Endothelial cell of umbilical vein (primary cell): ENCODE results near the gene ZNF736. TPM values are rescaled to one million over a fixed set of nuclear protein-coding genes. Genes with fewer than 3 reads are reported as not detected.
"Not testable (repeated sequence)": the region's sequence is repeated elsewhere in the genome, so short reads cannot be mapped to it uniquely, and the experiment has no call there.

ENCODE experiments used
- BruUV-seq: library from RNA; stranded (reverse); fragments of 400-500 nt; replicated peaks from 2 replicates; lab custom pipeline; 2021; lab: Mats Ljungman, UMichigan
- CTCF ChIA-PET: fragments of 300-600, 350-600 bp; sonication (Branson Sonifier 250); formaldehyde crosslinking; loops from one replicate; lab custom pipeline; 2021; ENCODE audit warnings: antibody characterized with exemption, inconsistent platforms; lab: Charles Lee
- POLR2A ChIA-PET: fragments of 300-600, 350-600 bp; sonication (Branson Sonifier 250); formaldehyde crosslinking; loops from one replicate; lab custom pipeline; 2021; ENCODE audit warnings: antibody characterized with exemption, inconsistent platforms; lab: Charles Lee
- DNase-seq: peaks from one replicate; pipeline ENCODE4 v3.0.0-alpha.2; 2011; ENCODE audit warnings: low read depth, low spot score
- FAIRE-seq: peaks from 2 replicates; lab custom pipeline; 2011; peaks lifted over from hg19 to GRCh38; lab: Jason Lieb, UNC
- H2AFZ ChIP-seq: 2 replicates; pipeline ENCODE4 v1.6.0; 2012; ENCODE audit warnings: low read depth, low read length, control low read depth, inconsistent platforms
- H3K27ac ChIP-seq: 2 replicates; pipeline ENCODE4 v1.5.1; 2011; ENCODE audit warnings: low read depth, mild to moderate bottlenecking, control low read depth, low read length, moderate library complexity; ENCODE audit not compliant: insufficient read depth
- H3K27me3 ChIP-seq, 2 experiments: 2 replicates each; pipeline versions ENCODE4 v1.6.0 to v1.6.1; 2011; ENCODE audit warnings: low read length in 2 of 2, mixed read lengths in 1 of 2; ENCODE audit not compliant: control insufficient read depth in 2 of 2, insufficient read depth in 2 of 2
- H3K36me3 ChIP-seq, 2 experiments: 2 replicates in 1 of 2; 3 replicates in 1 of 2; pipeline ENCODE4 v1.5.1; 2011; ENCODE audit warnings: low read length in 2 of 2, mild to moderate bottlenecking in 1 of 2, moderate library complexity in 1 of 2; ENCODE audit not compliant: control insufficient read depth in 2 of 2, insufficient read depth in 2 of 2; ENCODE audit errors: extremely low read depth in 1 of 2
- H3K4me1 ChIP-seq: 3 replicates; pipeline ENCODE4 v1.5.1; 2011; ENCODE audit warnings: mild to moderate bottlenecking, low read length; ENCODE audit not compliant: control insufficient read depth, insufficient read depth; ENCODE audit errors: extremely low read depth
- H3K4me2 ChIP-seq: 2 replicates; pipeline ENCODE4 v1.6.1; 2011; ENCODE audit warnings: low read length, control low read depth, mixed read lengths; ENCODE audit not compliant: insufficient read depth
- H3K4me3 ChIP-seq, 3 experiments: fragments of 200-600 bp in 1 of 3; sonication (generic), shearing (Covaris generic) in 1 of 3; replicated peaks in 1 of 3; 2 replicates each; pipeline ENCODE4 v1.5.1; 2011 to 2016; ENCODE audit warnings: control low read depth in 3 of 3, low read length in 3 of 3, mild to moderate bottlenecking in 2 of 3, inconsistent platforms in 1 of 3, low read depth in 1 of 3, moderate library complexity in 1 of 3; ENCODE audit not compliant: insufficient read depth in 1 of 3
- H3K79me2 ChIP-seq: 2 replicates; pipeline ENCODE4 v1.6.0; 2012; ENCODE audit warnings: low read length, inconsistent platforms; ENCODE audit not compliant: control insufficient read depth, insufficient read depth
- H3K9ac ChIP-seq: replicated peaks from 2 replicates; pipeline ENCODE3; 2011; ENCODE audit warnings: low read length, control low read depth; ENCODE audit not compliant: insufficient read depth; ENCODE audit errors: extremely low read depth
- H3K9me1 ChIP-seq: replicated peaks from 3 replicates; pipeline ENCODE4 v1.6.0; 2011; ENCODE audit warnings: mild to moderate bottlenecking, low read length; ENCODE audit not compliant: control insufficient read depth, insufficient read depth; ENCODE audit errors: extremely low read depth
- H3K9me3 ChIP-seq: replicated peaks from 2 replicates; pipeline ENCODE4 v1.5.1; 2012; ENCODE audit warnings: low read length, inconsistent platforms; ENCODE audit not compliant: control insufficient read depth, insufficient read depth
- H4K20me1 ChIP-seq: replicated peaks from 2 replicates; pipeline ENCODE3; 2011; ENCODE audit warnings: mild to moderate bottlenecking, low read length; ENCODE audit not compliant: control insufficient read depth, insufficient read depth; ENCODE audit errors: extremely low read depth
- EZH2 ChIP-seq: IDR thresholded peaks from 2 replicates; pipeline ENCODE4 v1.6.1; 2012; ENCODE audit warnings: borderline replicate concordance, low read depth, mild to moderate bottlenecking, moderate library complexity, low read length, inconsistent platforms; ENCODE audit not compliant: severe bottlenecking
- GATA2 ChIP-seq: IDR thresholded peaks from 2 replicates; pipeline ENCODE4 v1.7.0; 2011; ENCODE audit warnings: low read depth, mild to moderate bottlenecking, moderate library complexity, mixed read lengths, low read length; ENCODE audit not compliant: insufficient read length, insufficient read depth
- MYC ChIP-seq: IDR thresholded peaks from one replicate; pipeline ENCODE4 v1.6.1; 2011; ENCODE audit warnings: mild to moderate bottlenecking, low read depth, low read length
- POLR2A ChIP-seq: IDR thresholded peaks from 2 replicates; pipeline ENCODE4 v1.6.1; 2012; ENCODE audit warnings: low read depth, mild to moderate bottlenecking, control low read depth, low read length
- POLR2AphosphoS5 ChIP-seq: IDR thresholded peaks from 2 replicates; pipeline ENCODE4 v1.6.1; 2012; ENCODE audit warnings: low read depth, mild to moderate bottlenecking, control low read depth, low read length, moderate library complexity; ENCODE audit not compliant: insufficient read depth
- dilution Hi-C: fragments of 300-500 bp; cut with MboI; formaldehyde crosslinking; loops from one replicate; pipeline ENCODE4 v1.15.0; 2019; ENCODE audit warnings: low sequenced_read_pairs; ENCODE audit not compliant: extremely low pct_ligation_motif_present
- intact Hi-C: fragments of 100-400 bp; cut with micrococcal nuclease; formaldehyde crosslinking; loops from one replicate; pipeline ENCODE4 v1.10.0; 2022
- polyA plus RNA-seq, 4 experiments: library from polyadenylated mRNA; depleted of rRNA in 3 of 4; stranded (reverse) in 3 of 4; unstranded in 1 of 4; fragments of >200 nt; gene quantifications; 2 replicates each; pipeline versions ENCODE4 v1.2.1 to v1.2.3, GENCODE V29; 2011 to 2012; ENCODE audit warnings: missing spikeins in 1 of 4
- total RNA-seq: library from RNA; stranded (reverse); gene quantifications from 2 replicates; pipeline ENCODE4 v1.2.3, GENCODE V29; 2021
- TF ChIP-seq, protein P1 (sequence below): IDR thresholded peaks from 2 replicates; pipeline ENCODE4 v1.6.1; 2011; ENCODE audit not compliant: insufficient read depth, insufficient read length
- TF ChIP-seq, protein P2 (sequence below), 2 donors: IDR thresholded peaks; 1 replicate in 1 of 2; 2 replicates in 1 of 2; pipeline ENCODE4 v1.5.1; 2011; ENCODE audit warnings: low read length in 2 of 2, mild to moderate bottlenecking in 2 of 2, moderate library complexity in 2 of 2, control low read depth in 1 of 2, inconsistent platforms in 1 of 2, low read depth in 1 of 2; ENCODE audit not compliant: insufficient read depth in 1 of 2; ENCODE audit errors: extremely low read depth in 1 of 2

The ZNF736 gene
- total and polyA plus RNA-seq, 2 donors (not counting 3 experiments of a cell fraction or from before 2014, with no cell fraction given): 1.2 to 9.0 TPM

DNA sequence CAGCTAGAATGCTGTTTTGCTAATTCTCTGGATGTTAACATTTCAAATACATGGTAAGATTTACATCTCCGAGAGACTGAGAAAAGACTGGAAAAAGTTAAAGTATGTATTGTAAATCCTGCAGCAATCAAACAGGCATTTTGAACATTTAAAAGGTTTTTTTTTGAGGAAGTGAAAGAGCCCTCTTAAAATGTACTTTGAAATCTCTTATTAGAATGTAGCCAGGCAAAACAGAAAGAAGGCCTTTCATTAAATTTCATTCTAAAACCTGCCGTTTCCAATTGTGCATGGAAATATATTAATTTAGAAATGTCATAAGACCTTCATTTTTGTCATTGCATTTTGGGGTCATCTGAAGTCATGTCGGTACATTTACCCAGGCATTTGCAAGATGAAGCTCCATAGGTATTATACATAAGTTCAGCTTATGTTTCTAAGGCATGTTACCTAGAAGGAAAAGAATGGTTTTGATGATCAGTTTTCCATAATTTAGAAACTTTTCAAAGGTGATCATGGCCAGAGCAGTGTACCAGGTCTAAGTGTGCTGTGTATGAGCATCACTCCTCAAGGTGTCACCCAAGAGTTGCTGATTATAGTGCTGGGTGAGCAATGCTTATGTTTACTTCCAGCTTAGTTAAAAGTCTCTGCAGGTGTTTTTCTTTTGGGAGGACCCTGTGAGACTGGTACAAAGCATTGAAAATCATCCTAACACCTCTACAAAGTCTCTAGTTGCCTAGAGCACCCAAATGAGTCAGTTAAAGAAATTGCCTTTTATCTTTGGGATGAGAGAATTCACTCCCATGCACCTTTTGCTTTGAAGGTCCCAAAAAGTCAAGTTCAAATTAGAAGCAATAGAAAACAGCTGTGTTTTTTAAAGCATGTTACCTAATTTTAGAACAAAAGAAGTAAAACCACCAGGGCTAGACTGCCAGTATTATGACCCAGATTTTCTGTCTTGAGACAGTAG, 7.1 kb downstream of the ZNF736 start:
- FAIRE-seq (no peak), DNase-seq (no peak)
- POLR2A ChIA-PET: no interaction called here
- Histone ChIP-seq H3K9me1 (no peaks in the 10 kb centered on the region), H3K9ac (no peak overlapping the region), H3K4me1 (no peaks in the 10 kb centered on the region), H3K4me3 (no peak overlapping the region), H3K36me3 (no peaks in the 10 kb centered on the region), H2AFZ (no peak overlapping the region), H3K27ac (no peak overlapping the region), H3K4me2 (no peak overlapping the region), H3K79me2 (no peaks in the 10 kb centered on the region), H3K27me3 (no peaks in the 10 kb centered on the region), H4K20me1 (no peaks in the 10 kb centered on the region), H3K9me3 (no peaks in the 10 kb centered on the region)
- CTCF ChIA-PET: no interaction called here
- intact Hi-C loops (no loop called here), dilution Hi-C loops (no loop called here)
- BruUV-seq: no TSS peak
- TF ChIP-seq GATA2 (no peak), POLR2AphosphoS5 (no peak), EZH2 (no peak), POLR2A (no peak), MYC (no peak)
- TF ChIP-seq, protein P1, sequence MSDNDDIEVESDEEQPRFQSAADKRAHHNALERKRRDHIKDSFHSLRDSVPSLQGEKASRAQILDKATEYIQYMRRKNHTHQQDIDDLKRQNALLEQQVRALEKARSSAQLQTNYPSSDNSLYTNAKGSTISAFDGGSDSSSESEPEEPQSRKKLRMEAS: no peak
- TF ChIP-seq, protein P2, sequence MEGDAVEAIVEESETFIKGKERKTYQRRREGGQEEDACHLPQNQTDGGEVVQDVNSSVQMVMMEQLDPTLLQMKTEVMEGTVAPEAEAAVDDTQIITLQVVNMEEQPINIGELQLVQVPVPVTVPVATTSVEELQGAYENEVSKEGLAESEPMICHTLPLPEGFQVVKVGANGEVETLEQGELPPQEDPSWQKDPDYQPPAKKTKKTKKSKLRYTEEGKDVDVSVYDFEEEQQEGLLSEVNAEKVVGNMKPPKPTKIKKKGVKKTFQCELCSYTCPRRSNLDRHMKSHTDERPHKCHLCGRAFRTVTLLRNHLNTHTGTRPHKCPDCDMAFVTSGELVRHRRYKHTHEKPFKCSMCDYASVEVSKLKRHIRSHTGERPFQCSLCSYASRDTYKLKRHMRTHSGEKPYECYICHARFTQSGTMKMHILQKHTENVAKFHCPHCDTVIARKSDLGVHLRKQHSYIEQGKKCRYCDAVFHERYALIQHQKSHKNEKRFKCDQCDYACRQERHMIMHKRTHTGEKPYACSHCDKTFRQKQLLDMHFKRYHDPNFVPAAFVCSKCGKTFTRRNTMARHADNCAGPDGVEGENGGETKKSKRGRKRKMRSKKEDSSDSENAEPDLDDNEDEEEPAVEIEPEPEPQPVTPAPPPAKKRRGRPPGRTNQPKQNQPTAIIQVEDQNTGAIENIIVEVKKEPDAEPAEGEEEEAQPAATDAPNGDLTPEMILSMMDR (IDR thresholded peaks at IDR 0.05; ENCODE audit: extremely low read depth in 1 of 2, insufficient read depth in 1 of 2, low read depth in 1 of 2, low read length in 2 of 2): no peak

DNA sequence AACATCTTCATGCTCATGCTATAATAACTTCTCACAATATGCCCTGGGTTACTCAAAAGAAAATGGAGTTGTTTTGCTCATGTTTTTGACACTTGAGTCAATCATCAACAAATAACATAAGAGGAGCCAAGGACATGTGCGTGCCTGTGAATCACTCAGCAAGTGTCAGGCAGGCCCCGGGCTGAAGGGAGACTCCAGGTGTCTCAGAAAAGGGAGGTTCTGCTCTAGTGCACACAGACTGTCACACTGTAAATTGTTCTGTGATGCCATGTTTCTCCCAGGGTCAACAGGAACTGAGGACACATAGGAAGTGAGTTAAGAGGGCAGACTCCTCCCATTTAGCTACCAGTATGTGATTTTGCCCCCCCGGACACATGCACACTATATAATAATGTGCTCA, 10.4 kb downstream of the ZNF736 start:
- H3K4me3 ChIP-seq, H3K9me1 ChIP-seq, H3K4me2 ChIP-seq, H3K79me2 ChIP-seq, H3K27me3 ChIP-seq, FAIRE-seq, H3K27ac ChIP-seq, DNase-seq, H2AFZ ChIP-seq, H3K36me3 ChIP-seq, intact Hi-C loops, CTCF ChIA-PET, H3K9ac ChIP-seq, dilution Hi-C loops, H4K20me1 ChIP-seq, BruUV-seq, H3K9me3 ChIP-seq, POLR2A ChIA-PET, H3K4me1 ChIP-seq: not testable (repeated sequence)

DNA sequence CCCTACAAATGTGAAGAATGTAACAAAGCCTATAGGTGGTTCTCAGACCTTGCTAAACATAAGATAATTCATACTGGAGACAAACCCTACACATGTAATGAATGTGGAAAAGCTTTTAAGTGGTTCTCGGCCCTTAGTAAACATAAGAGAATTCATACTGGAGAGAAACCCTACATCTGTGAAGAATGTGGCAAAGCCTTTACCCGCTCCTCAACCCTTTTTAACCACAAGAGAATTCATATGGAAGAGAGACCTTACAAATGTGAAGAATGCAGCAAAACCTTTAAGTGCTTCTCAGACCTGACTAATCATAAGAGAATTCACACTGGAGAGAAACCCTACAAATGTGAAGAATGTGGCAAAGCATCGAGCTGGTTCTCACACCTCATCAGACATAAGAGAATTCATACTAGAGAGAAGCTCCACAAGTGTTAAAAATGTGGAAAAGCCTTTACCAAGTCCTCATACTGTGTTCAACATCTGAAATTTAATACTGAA, 35.0 kb downstream of the ZNF736 start:
- H3K4me3 ChIP-seq, CTCF ChIA-PET, H3K9me1 ChIP-seq, H2AFZ ChIP-seq, H4K20me1 ChIP-seq, H3K4me1 ChIP-seq, H3K79me2 ChIP-seq, intact Hi-C loops, H3K9me3 ChIP-seq, DNase-seq, H3K27me3 ChIP-seq, H3K9ac ChIP-seq, dilution Hi-C loops, H3K36me3 ChIP-seq, POLR2A ChIA-PET, H3K27ac ChIP-seq, BruUV-seq, FAIRE-seq, H3K4me2 ChIP-seq: not testable (repeated sequence)
